UCSD-AML1 (cell line): ENCODE measurements around the gene CCRL2.

Source experiments
- DNase-seq: peaks from one replicate; lab custom pipeline; 2025; ENCODE audit not compliant: unreplicated experiment; lab: John Stamatoyannopoulos, UW

Gene CCRL2, protein sequence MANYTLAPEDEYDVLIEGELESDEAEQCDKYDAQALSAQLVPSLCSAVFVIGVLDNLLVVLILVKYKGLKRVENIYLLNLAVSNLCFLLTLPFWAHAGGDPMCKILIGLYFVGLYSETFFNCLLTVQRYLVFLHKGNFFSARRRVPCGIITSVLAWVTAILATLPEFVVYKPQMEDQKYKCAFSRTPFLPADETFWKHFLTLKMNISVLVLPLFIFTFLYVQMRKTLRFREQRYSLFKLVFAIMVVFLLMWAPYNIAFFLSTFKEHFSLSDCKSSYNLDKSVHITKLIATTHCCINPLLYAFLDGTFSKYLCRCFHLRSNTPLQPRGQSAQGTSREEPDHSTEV

DNA sequence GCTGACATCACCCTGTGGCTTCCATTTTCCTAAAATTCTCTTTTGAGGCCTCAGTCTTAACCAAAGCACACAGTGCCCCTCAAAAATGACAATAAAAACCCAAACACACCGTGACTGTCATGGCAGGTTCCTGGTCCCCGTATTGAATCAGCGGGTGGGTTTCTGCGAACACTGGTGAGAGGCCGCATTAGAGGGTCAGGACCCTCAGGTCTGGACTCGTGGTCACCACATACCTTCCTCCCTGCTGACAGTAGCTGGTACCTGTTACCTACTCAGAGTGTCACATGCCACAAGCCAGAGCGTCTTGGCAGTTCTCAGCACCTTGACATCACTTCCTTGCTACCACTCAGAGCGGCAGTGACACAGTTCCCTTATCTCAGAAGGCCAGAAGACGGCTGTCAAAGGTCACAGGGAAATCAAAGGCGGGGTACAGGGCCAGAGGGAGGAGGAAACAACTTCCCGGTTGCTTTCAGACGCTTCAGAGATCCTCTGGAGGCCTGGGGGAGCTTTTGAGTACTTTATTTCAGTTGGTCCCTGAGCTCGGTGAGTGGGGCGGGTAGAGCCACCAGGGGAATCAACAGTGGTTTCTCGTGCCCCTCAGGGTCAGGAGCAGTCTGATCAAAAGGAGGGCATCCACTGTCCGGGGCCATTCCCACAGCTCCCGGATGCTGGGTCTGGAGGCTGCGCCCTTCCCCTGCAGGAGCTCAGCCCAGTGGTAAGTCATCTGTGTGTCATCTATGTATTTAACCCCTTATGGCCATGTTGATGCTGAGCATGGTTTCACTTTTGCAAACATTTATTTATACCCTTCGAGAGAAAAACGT, at the start of gene CCRL2, which contains the start of gene CCR5AS:
Gene CCRL2 (plus strand): TSS at position 472 of the 824 bp plus-strand sequence. CDS start 821 bp downstream, outside the sequence.
Gene CCR5AS (minus strand): TSS at position 279 of the 824 bp plus-strand sequence.
- peak; percentile 82 for DNase-seq

DNA sequence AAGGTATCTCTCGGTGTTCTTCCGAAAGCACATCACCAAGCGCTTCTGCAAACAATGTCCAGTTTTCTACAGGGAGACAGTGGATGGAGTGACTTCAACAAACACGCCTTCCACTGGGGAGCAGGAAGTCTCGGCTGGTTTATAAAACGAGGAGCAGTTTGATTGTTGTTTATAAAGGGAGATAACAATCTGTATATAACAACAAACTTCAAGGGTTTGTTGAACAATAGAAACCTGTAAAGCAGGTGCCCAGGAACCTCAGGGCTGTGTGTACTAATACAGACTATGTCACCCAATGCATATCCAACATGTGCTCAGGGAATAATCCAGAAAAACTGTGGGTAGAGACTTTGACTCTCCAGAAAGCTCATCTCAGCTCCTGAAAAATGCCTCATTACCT, 48.6 kb upstream of the CCRL2 start:
- DNase-seq: no peak

DNA sequence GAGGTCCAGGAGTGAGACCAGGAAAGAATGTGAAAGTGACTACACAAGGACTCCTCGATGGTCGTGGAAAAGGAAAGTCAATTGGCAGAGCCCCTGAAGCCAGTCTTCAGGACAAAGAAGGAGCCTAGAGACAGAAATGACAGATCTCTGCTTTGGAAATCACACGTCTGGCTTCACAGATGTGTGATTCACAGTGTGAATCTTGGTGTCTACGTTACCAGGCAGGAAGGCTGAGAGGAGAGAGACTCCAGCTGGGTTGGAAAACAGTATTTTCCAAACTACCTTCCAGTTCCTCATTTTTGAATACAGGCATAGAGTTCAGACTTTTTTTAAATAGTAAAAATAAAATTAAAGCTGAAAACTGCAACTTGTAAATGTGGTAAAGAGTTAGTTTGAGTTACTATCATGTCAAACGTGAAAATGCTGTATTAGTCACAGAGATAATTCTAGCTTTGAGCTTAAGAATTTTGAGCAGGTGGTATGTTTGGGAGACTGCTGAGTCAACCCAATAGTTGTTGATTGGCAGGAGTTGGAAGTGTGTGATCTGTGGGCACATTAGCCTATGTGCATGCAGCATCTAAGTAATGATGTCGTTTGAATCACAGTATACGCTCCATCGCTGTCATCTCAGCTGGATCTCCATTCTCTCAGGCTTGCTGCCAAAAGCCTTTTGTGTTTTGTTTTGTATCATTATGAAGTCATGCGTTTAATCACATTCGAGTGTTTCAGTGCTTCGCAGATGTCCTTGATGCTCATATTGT, 47.1 kb upstream of the CCRL2 start:
- no peak for DNase-seq

DNA sequence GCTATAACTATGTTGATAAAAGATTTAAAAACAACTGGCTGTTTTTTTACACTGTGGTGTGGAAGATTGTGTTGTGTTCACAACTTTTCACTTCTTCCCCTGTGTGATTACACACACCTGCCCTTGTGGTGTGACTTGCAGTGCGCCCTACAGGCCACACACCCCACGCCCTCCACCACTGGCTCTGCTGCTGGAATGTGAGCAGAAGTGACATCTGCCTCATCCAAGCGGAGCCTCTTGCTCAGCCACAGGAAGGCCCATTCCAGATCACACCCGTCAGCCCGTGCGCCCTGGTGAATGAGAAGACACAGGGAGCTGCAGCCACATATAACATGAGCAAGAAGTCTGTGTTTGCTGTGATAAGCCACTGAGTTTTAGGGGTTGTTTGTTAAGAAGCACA, 46.2 kb upstream of the CCRL2 start:
- DNase-seq: no peak

DNA sequence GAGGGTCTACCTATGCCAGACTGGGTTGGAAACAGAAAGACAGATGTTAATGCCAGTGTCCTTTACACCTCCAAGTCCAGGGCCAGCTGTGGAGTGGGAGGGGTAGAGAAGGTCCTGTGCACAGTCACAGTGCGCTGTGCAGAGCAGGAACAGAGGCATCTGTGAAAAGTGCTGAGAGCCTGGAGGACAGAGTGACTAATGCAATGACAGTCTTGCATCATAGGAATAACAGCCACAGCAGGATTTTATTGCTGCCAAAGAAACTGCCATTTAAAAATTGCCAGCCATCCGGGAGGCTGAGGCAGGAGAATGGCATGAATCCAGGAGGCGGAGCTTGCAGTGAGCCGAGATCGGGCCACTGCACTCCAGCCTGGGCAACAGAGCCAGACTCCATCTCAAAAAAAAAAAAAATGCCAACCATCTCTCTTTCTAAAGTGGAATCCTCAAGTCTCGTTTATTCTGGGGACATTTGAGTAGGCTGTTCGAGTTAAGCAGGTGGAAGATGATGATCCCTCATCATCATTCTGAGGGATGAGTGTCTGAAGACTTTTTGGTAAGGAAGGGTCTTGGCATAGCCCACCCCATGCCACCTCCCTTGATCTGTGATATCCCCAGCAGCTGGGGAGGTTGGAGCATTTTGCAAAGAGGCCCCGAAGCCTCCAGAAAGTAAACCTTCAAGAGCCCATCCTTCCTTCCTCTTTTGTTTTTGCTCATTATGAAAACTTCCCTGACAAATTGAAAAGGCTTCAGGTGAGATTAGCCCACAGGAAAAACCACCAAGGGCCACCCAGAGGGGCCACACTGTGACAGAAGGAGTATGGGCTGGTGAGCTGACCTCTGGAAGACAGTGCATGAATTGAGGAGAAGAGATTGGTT, 45.4 kb upstream of the CCRL2 start:
- DNase-seq: no peak

DNA sequence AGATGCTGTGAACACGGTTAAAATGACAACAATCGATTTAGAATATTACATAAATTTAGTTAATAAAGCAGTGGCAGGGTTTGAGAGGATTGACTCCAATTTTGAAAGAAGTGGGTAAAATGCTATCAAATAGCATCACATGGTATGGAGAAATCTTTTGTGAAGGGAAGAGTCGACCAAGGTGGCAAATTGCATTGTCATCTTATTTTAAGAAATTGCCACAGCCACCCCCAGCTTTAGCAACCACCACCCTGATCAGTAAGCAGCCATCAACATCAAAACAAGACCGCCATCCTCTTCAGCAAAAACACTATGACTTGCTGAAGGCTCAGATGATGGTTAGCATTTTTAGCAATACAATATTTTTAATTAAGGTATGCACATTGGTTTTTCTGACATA, 42.0 kb upstream of the CCRL2 start:
- DNase-seq: no peak

DNA sequence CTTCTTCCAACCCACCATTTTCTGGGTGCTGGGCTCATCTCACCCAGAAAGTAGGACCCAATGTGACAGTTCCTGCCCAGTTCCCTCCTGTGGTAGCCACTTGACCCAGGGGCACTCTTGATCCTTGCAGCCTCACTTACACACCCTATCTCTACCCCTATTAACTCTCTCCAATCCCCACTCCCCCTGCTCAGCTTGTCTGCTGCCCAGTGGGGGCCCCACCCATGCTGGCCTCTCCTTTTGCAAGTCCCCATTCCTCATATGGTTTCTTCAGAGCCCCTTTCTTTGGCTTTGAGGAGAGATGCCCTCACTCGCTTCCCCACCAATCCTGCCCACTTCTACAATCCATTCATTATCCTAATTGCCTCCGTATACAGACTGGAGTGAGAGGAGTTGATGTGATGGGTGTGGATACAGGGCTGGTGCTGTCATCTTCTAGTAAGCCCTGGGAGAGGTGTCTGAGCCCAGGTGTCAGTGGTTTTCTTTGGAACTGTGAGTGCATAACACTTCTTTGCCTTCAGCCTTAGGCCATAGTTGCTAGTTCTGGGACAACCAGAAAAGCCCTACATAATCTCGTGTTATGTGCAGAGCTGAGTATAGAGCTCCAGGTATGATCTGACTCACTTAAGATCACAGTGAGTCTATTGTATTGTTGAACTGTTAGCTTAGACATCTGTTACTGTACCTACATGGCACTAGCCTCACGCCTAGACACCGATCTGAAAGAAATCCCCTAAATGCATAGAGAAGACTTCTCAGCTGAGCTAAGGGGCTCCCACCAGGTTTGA, 41.1 kb upstream of the CCRL2 start:
- no peak for DNase-seq

DNA sequence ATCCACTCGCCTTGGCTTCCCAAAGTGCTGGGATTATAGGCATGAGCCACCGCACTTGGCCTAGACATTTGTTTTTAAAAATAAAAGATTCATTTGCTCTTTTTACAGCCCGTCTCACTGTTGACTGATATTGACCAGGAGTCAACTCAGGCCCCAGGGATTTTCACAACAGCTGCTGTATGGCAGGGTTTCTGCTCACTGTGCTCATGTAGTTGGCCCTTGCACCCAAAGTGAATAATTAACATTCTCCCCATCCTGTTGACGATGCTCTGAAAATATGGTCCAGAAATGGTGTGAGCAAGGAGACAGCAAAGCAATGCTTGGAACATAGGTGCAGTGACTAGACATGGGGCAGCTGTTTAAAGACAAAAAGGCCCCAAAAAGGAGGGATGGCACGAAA, 39.2 kb upstream of the CCRL2 start:
- no peak for DNase-seq

DNA sequence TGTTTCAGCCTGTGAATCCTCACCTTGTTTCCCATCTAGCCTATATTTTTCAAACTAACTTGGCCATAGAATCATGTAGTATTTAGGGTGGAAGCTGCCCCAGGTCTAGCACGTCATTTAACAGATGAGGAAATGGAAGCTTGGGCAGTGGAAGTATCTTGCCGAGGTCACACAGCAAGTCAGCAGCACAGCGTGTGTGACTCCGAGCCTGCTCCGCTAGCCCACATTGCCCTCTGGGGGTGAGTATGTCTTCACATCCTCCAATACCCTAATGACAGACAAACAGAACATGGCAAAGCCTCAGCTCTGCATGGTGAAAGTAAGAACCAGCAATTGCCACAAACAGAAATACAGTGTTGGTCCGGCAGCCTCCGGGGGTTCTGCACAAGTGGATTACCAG, 38.5 kb upstream of the CCRL2 start:
- peak; percentile 82 for DNase-seq

DNA sequence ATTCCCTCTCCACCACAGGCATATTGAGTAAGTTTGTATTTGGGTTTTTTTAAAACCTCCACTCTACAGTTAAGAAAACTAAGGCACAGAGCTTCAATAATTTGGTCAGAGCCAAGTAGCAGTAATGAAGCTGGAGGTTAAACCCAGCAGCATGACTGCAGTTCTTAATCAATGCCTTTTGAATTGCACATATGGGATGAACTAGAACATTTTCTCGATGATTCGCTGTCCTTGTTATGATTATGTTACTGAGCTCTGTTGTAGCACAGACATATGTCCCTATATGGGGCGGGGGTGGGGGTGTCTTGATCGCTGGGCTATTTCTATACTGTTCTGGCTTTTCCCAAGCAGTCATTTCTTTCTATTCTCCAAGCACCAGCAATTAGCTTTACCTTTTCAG, 37.9 kb upstream of the CCRL2 start:
- DNase-seq: no peak

DNA sequence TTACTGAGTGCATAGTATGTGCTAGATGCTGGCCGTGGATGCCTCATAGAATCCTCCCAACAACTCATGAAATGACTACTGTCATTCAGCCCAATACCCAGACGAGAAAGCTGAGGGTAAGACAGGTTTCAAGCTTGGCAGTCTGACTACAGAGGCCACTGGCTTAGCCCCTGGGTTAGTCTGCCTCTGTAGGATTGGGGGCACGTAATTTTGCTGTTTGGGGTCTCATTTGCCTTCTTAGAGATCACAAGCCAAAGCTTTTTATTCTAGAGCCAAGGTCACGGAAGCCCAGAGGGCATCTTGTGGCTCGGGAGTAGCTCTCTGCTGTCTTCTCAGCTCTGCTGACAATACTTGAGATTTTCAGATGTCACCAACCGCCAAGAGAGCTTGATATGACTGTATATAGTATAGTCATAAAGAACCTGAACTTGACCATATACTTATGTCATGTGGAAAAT, 37.4 kb upstream of the CCRL2 start:
- DNase-seq: no peak

DNA sequence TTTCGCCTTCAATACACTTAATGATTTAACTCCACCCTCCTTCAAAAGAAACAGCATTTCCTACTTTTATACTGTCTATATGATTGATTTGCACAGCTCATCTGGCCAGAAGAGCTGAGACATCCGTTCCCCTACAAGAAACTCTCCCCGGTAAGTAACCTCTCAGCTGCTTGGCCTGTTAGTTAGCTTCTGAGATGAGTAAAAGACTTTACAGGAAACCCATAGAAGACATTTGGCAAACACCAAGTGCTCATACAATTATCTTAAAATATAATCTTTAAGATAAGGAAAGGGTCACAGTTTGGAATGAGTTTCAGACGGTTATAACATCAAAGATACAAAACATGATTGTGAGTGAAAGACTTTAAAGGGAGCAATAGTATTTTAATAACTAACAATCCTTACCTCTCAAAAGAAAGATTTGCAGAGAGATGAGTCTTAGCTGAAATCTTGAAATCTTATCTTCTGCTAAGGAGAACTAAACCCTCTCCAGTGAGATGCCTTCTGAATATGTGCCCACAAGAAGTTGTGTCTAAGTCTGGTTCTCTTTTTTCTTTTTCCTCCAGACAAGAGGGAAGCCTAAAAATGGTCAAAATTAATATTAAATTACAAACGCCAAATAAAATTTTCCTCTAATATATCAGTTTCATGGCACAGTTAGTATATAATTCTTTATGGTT, 36.1 kb upstream of the CCRL2 start, which contains the start of gene CCR5:
Gene CCR5 (plus strand): TSS at position 108 of the 680 bp plus-strand sequence. CDS start 1,957 bp downstream, outside the sequence.
- no peak for DNase-seq

DNA sequence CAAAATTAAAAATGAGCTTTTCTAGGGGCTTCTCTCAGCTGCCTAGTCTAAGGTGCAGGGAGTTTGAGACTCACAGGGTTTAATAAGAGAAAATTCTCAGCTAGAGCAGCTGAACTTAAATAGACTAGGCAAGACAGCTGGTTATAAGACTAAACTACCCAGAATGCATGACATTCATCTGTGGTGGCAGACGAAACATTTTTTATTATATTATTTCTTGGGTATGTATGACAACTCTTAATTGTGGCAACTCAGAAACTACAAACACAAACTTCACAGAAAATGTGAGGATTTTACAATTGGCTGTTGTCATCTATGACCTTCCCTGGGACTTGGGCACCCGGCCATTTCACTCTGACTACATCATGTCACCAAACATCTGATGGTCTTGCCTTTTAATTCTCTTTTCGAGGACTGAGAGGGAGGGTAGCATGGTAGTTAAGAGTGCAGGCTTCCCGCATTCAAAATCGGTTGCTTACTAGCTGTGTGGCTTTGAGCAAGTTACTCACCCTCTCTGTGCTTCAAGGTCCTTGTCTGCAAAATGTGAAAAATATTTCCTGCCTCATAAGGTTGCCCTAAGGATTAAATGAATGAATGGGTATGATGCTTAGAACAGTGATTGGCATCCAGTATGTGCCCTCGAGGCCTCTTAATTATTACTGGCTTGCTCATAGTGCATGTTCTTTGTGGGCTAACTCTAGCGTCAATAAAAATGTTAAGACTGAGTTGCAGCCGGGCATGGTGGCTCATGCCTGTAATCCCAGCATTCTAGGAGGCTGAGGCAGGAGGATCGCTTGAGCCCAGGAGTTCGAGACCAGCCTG, 35.3 kb upstream of the CCRL2 start:
- DNase-seq: no peak

DNA sequence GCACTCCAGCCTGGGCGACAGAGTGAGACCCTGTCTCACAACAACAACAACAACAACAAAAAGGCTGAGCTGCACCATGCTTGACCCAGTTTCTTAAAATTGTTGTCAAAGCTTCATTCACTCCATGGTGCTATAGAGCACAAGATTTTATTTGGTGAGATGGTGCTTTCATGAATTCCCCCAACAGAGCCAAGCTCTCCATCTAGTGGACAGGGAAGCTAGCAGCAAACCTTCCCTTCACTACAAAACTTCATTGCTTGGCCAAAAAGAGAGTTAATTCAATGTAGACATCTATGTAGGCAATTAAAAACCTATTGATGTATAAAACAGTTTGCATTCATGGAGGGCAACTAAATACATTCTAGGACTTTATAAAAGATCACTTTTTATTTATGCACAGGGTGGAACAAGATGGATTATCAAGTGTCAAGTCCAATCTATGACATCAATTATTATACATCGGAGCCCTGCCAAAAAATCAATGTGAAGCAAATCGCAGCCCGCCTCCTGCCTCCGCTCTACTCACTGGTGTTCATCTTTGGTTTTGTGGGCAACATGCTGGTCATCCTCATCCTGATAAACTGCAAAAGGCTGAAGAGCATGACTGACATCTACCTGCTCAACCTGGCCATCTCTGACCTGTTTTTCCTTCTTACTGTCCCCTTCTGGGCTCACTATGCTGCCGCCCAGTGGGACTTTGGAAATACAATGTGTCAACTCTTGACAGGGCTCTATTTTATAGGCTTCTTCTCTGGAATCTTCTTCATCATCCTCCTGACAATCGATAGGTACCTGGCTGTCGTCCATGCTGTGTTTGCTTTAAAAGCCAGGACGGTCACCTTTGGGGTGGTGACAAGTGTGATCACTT, 34.3 kb upstream of the CCRL2 start:
- no peak for DNase-seq

DNA sequence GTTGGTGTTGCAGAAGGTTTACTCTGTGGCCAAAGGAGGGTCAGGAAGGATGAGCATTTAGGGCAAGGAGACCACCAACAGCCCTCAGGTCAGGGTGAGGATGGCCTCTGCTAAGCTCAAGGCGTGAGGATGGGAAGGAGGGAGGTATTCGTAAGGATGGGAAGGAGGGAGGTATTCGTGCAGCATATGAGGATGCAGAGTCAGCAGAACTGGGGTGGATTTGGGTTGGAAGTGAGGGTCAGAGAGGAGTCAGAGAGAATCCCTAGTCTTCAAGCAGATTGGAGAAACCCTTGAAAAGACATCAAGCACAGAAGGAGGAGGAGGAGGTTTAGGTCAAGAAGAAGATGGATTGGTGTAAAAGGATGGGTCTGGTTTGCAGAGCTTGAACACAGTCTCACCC, 32.3 kb upstream of the CCRL2 start:
- DNase-seq: no peak

DNA sequence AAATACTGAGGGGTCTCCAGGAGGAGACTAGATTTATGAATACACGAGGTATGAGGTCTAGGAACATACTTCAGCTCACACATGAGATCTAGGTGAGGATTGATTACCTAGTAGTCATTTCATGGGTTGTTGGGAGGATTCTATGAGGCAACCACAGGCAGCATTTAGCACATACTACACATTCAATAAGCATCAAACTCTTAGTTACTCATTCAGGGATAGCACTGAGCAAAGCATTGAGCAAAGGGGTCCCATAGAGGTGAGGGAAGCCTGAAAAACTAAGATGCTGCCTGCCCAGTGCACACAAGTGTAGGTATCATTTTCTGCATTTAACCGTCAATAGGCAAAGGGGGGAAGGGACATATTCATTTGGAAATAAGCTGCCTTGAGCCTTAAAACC, 31.8 kb upstream of the CCRL2 start:
- no peak for DNase-seq

DNA sequence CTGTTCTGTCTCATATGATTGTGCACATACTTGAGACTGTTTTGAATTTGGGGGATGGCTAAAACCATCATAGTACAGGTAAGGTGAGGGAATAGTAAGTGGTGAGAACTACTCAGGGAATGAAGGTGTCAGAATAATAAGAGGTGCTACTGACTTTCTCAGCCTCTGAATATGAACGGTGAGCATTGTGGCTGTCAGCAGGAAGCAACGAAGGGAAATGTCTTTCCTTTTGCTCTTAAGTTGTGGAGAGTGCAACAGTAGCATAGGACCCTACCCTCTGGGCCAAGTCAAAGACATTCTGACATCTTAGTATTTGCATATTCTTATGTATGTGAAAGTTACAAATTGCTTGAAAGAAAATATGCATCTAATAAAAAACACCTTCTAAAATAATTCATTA, 31.2 kb upstream of the CCRL2 start:
- DNase-seq: no peak
